ENCODE measurements around the gene FRMD6.

The FRMD6 gene

GRCh38 chr14:51780006-51780692 lies 128.4 kb downstream of the FRMD6 start:
- peak; percentile 60 for DNase-seq (ENCODE audit: low spot score)
